Calu3 (cell line): Measurements from ENCODE around the gene LPCAT2. TPM values are rescaled to one million over a fixed set of nuclear protein-coding genes. Genes with fewer than 3 reads are reported as not detected.

ENCODE experiments used
- BruUV-seq: library from RNA; stranded (reverse); fragments of 400-500 nt; replicated peaks from 2 replicates; lab custom pipeline; 2021; lab: Mats Ljungman, UMichigan
- CTCF ChIA-PET: fragments of 300-600 bp; sonication (Branson Sonifier 250); formaldehyde crosslinking; loops from one replicate; lab custom pipeline; 2022; ENCODE audit warnings: antibody characterized with exemption; lab: Charles Lee
- DNase-seq: peaks from one replicate; pipeline ENCODE4 v3.0.0; 2022
- H3K27ac Mint-ChIP-seq: one replicate; pipeline ENCODE4 v1.8.0; 2022; ENCODE audit warnings: mixed read lengths; ENCODE audit not compliant: unreplicated experiment
- H3K27me3 Mint-ChIP-seq: one replicate; pipeline ENCODE4 v1.8.0; 2022; ENCODE audit warnings: mixed read lengths; ENCODE audit not compliant: unreplicated experiment
- H3K36me3 Mint-ChIP-seq: one replicate; pipeline ENCODE4 v1.8.0; 2022; ENCODE audit warnings: mild to moderate bottlenecking, moderate library complexity, mixed read lengths; ENCODE audit not compliant: insufficient read depth, unreplicated experiment
- H3K4me1 Mint-ChIP-seq: one replicate; pipeline ENCODE4 v1.8.0; 2022; ENCODE audit warnings: mild to moderate bottlenecking, low read depth, mixed read lengths; ENCODE audit not compliant: unreplicated experiment
- H3K4me3 Mint-ChIP-seq: one replicate; pipeline ENCODE4 v1.8.0; 2022; ENCODE audit warnings: mild to moderate bottlenecking, low read depth, moderate library complexity, mixed read lengths; ENCODE audit not compliant: unreplicated experiment
- H3K9me3 Mint-ChIP-seq: one replicate; pipeline ENCODE4 v1.8.0; 2022; ENCODE audit warnings: low read depth, mixed read lengths; ENCODE audit not compliant: unreplicated experiment
- intact Hi-C: fragments of 100-400 bp; cut with micrococcal nuclease; formaldehyde crosslinking; loops from one replicate; pipeline ENCODE4 v1.10.0; 2022; ENCODE audit not compliant: unreplicated experiment
- total RNA-seq: library from RNA; stranded (reverse); gene quantifications from 2 replicates; pipeline ENCODE4 v1.2.3, GENCODE V29; 2022
- TF ChIP-seq, protein P1 (sequence below): fragments of 200-600 bp; IDR thresholded peaks from one replicate; pipeline ENCODE4 v1.8.0; 2022; ENCODE audit warnings: antibody characterized with exemption; ENCODE audit not compliant: unreplicated experiment

The LPCAT2 gene
- total RNA-seq, 1 experiment from 2014 or later = 10.0 TPM

DNA sequence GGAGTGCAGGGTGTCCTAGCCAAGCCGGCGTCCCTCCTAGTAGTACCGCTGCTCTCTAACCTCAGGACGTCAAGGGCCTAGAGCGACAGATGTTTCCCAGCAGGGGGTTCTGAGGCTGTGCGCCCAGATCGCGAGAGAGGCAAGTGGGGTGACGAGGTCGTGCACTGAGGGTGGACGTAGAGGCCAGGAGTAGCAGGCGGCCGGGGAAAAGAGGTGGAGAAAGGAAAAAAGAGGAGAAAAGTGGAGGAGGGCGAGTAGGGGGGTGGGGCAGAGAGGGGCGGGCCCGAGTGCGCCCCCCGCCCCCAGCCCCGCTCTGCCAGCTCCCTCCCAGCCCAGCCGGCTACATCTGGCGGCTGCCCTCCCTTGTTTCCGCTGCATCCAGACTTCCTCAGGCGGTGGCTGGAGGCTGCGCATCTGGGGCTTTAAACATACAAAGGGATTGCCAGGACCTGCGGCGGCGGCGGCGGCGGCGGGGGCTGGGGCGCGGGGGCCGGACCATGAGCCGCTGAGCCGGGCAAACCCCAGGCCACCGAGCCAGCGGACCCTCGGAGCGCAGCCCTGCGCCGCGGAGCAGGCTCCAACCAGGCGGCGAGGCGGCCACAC, 29.9 kb upstream of the LPCAT2 start, which contains the start of gene MMP2:
MMP2 (plus strand) TSS at position 372 of the 603 bp plus-strand sequence. CDS start 282 bp downstream, outside the sequence.
- no peak for DNase-seq
- H3K36me3 Mint-ChIP-seq = no peaks in the 10 kb centered on the region
- CTCF ChIA-PET = no interaction called here
- TF ChIP-seq, protein P1, sequence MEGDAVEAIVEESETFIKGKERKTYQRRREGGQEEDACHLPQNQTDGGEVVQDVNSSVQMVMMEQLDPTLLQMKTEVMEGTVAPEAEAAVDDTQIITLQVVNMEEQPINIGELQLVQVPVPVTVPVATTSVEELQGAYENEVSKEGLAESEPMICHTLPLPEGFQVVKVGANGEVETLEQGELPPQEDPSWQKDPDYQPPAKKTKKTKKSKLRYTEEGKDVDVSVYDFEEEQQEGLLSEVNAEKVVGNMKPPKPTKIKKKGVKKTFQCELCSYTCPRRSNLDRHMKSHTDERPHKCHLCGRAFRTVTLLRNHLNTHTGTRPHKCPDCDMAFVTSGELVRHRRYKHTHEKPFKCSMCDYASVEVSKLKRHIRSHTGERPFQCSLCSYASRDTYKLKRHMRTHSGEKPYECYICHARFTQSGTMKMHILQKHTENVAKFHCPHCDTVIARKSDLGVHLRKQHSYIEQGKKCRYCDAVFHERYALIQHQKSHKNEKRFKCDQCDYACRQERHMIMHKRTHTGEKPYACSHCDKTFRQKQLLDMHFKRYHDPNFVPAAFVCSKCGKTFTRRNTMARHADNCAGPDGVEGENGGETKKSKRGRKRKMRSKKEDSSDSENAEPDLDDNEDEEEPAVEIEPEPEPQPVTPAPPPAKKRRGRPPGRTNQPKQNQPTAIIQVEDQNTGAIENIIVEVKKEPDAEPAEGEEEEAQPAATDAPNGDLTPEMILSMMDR = no peak
- intact Hi-C loops = no loop called here
- H3K9me3 Mint-ChIP-seq = no peaks in the 10 kb centered on the region
- no peak within 1 kb of the TSS for H3K27ac Mint-ChIP-seq
- no TSS peak for BruUV-seq
- no peak within 1 kb of the TSS for H3K4me3 Mint-ChIP-seq
- H3K27me3 Mint-ChIP-seq = peaks cover 80% of the 10 kb centered on the region
- H3K4me1 Mint-ChIP-seq = no peaks in the 10 kb centered on the region

DNA sequence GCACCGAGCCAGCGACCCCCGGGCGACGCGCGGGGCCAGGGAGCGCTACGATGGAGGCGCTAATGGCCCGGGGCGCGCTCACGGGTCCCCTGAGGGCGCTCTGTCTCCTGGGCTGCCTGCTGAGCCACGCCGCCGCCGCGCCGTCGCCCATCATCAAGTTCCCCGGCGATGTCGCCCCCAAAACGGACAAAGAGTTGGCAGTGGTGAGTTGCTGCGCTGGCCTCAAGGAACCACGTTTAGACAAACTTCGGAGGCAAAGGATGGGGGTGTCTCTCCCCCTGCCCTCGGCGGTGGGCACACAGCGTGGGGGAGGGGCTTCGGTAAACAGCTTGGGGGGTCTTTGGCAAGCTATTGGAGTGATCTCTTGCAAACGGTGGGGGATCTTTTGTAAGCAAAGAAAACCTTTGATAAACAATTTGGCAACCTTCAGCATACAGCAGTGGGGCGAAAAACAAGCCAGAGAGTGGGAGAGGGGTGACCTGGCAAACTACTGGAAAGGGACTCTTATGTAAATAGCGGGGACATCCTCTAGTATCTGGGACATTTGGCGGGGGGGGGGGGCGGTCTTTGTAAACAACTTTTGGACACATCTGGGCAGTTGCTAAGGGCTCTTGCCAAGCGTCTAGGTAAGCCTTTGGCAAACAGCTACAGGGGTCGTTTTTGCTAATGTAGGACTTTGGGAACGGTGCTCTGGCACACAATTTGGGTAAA, 29.3 kb upstream of the LPCAT2 start:
- Mint-ChIP-seq H3K27ac (no peak overlapping the region), H3K27me3 (peaks cover 80% of the 10 kb centered on the region), H3K4me3 (no peak overlapping the region), H3K36me3 (no peaks in the 10 kb centered on the region), H3K9me3 (peaks cover 2% of the 10 kb centered on the region), H3K4me1 (no peaks in the 10 kb centered on the region)
- TF ChIP-seq, protein P1 = no peak
- DNase-seq = no peak
- CTCF ChIA-PET = interaction anchor here (0.7 to 0.8 kb wide), 2 partner anchors 22 to 1704 kb away, joined by 4 to 8 read pairs; no protein-coding TSS in a partner anchor
- intact Hi-C loops = no loop called here
- no TSS peak for BruUV-seq

DNA sequence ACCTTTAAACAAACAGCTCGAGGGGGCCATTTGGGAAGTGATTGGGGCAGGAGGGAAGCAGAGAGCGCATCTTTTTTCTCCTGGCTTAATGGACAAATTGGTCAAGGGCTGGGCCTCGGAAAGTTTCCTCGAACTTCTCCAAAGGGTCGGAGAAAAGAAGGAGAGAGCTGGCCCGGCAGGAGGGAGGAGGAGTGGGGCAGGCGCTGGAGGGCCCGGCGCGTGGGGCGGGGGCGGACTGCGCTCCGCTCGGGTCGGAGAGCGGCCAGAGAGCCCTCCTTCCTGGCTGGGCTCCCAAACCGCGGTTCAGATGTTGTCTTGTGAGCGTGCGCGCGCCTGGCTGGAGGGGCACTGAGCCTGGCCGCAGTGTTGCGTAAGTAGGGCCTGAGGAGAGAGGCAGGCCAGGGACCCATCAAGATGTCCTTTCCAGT, 28.6 kb upstream of the LPCAT2 start:
- intact Hi-C loops = no loop called here
- Mint-ChIP-seq H3K27ac (no peak overlapping the region), H3K4me1 (no peaks in the 10 kb centered on the region), H3K36me3 (no peaks in the 10 kb centered on the region), H3K9me3 (peaks cover 5% of the 10 kb centered on the region), H3K4me3 (no peak overlapping the region), H3K27me3 (peaks cover 81% of the 10 kb centered on the region)
- TF ChIP-seq, protein P1 = no peak
- DNase-seq = no peak
- CTCF ChIA-PET = interaction anchor here (0.7 to 0.8 kb wide), 2 partner anchors 23 to 1704 kb away, joined by 4 to 8 read pairs; no protein-coding TSS in a partner anchor
- BruUV-seq = no TSS peak

DNA sequence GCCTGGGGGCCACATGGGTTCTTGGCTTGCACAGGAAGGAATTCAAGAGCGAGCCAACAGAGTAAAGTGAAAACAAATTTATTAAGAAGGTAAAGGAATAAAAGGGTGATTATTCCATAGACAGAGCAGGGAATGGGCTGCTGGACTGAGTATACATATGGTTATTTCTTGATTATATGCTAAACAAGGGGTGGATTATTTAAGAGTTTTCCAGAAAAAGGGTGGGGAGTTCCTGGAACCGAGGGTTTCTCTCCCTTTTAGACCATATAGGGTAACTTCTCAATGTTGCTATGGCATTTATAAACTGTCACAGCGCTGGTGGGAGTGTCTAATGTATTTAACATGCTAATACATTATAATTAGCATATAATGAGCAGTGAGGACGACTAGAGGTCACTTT, 27.8 kb upstream of the LPCAT2 start:
- TF ChIP-seq, protein P1 = no peak
- Mint-ChIP-seq H3K27ac (no peak overlapping the region), H3K9me3 (peaks cover 5% of the 10 kb centered on the region), H3K4me1 (no peaks in the 10 kb centered on the region), H3K4me3 (no peak overlapping the region), H3K36me3 (no peaks in the 10 kb centered on the region), H3K27me3 (peaks cover 81% of the 10 kb centered on the region)
- CTCF ChIA-PET = no interaction called here
- no peak for DNase-seq
- intact Hi-C loops = no loop called here
- no TSS peak for BruUV-seq
